Anterior cingulate cortex (tissue), 58 donors: ENCODE results near the gene DSEL.
A peak's percentile ranks its signal among the peaks of the same experiment; 100 is the strongest.

Experiments
- DNase-seq, 58 donors: peaks; one replicate each; lab custom pipeline; 2025; lab: John Stamatoyannopoulos, UW

Gene DSEL

DNA sequence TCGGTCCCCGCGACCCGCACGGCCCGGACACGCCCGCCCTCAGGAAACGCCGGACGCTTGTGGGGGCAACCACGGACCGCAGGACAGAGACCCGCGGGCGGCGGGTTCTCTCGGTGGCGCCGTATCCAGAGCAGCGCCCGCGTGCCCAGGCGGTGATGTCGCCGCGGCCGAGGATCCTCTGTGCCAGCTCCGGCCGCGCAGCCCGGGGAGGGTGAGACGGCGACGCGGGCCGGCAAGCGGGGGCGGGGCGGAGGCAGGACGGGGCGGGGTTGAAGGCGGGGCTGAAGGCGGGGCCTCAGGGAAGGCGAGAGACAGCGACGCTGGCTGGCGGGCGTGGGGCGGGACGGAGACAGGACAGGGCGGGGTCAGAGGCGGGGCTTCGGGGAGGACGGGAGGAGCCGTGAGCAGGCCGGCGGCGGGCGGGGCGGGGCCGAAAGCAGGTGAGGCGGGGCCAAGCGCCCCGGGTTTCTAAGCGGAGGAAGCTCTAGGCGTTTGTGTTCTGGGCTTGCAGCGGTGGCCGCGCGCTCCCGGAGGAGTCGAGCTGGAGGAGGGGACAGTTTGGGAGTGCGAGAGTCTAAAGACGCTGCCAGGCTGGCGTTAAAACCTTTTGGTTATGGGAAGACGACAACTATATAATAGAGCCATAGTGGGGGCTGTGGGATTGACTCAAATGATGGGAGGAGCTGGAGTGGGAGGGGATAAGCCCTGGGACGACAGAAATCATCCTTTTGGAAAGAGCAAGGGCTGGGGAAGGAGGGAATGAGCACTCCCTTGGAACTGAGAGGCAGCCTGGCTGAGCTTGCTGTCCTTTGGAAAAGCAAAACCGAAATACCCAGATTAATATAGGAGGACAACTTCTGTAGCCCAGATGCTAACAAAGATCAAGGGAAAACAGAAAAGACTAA lies at the start of gene DSEL:
DSEL (minus strand) TSS at position 182 of the 905 bp plus-strand sequence. CDS start 2,112 bp downstream, outside the sequence.
- DNase-seq: peak; percentile 77 to 100 (median 99)

DNA sequence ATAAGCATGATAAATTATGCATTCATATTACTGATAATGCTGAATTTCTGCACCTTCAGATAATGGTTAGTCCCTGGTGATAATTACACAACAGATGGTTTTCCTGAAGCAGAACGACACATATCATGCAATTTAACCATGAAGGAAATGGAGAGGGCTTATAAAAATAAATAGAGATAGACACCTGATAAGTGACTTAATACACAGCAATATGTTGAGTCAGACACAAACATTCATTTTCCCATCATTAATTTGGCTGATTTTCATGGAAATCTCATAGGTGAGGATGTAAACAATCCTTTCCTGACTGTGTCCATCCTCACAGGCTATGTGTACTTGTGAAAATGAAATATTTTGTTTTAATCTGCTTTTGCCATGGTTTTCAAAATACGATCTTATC lies 36.9 kb upstream of the DSEL start:
- DNase-seq: no peak

DNA sequence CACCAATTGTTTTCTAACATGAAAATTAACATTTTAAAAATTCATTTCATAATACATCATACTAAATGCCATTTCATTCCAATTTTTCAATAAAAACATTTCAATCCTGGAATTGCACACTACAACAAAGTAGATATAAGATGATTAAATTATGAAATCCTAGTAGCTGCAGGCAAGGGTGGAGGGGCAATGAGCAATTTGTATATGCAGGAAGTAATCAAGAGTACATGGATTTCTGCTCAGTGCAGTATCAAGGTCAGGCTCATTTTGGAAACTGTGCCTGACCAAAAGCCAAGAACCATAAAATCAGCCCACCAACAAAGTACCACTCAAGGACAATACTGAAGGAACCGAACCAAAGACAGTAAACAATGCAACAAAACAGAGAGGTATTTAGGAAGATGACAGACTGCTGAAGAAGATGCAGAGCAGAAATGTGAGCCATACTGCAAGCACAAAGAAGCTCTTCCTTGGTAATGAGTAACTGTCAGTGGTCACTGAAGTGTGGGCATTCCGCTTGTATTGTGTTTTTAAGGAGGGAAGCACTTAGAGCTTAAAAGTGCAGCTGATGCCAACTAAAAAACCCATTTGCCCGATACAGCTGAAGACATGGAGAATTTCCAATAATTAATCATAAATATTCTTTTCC lies 34.5 kb upstream of the DSEL start:
- no peak for DNase-seq

DNA sequence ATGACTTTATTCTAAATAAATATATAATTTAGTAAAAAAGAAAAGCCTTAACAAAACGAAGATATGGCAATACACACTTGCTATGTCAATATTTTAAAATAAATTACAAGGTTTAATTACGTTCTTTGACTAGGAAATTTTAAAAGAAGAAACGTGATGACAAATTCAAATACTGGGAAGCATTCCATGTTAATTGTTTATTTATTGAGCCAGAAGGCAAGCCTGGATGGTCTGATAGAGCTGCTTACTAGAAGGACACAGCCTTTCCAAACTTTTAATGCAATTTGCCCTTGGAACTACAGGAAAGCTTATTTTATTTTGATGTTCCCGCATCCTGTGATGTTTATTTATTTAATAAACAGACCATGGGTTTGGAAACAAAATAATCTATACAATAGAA lies 33.4 kb upstream of the DSEL start:
- DNase-seq: no peak

DNA sequence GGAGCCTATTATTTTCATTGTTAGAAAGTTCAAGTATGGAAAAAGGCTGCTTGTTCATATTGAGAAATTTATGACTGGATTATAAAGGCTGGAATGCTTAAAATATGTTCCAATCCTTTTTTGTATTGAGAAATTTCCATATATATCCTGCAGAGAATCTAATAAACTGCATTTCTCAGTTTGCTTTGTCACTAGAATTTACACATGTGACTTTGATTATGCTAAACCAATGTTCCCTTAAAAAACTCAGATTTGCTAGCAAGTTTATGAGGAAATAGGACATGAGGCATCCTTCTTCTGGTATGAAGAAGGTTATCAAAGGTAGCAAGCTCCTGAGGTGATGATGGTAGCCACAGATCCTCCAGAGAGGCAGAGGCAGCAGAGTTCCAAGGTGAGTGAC lies 29.2 kb upstream of the DSEL start:
- no peak for DNase-seq

DNA sequence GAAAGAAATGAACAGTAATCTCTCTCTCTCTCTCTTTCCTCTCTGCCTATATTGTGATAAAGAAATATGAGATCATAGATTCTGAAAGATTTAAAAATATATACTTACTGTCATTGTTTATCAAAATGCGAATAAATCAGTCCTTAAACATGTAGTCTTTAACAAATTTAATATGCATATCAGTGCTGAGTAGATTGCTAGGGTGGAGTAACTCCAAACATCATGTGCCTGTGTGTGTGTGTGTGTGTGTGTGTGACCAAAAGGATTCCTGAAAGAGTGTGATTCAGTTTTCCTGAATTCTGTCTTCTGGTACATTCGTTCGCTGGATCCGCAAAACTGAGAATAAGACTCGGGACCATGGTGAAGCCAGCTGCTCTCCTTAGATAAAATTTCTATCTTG lies 24.0 kb upstream of the DSEL start:
- DNase-seq: no peak

DNA sequence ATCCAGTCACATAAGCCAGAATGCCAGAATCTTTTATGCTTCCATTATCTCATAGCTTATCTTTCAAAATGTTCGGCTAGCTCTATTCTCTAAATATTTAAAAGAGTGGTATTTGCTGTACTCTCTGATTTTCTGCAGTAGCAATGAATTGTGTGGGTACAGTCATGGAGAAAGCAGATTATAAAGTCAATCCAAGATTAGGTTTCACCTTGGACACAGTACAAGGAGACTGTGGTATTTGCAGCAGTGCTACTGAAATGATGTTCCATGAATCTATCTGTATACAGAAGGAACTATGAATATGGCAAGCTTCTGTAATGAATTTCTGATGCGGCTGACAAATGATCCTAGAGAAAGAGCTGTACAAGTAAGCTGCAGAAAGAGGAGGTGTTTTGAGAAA lies 15.4 kb upstream of the DSEL start:
- DNase-seq: no peak

DNA sequence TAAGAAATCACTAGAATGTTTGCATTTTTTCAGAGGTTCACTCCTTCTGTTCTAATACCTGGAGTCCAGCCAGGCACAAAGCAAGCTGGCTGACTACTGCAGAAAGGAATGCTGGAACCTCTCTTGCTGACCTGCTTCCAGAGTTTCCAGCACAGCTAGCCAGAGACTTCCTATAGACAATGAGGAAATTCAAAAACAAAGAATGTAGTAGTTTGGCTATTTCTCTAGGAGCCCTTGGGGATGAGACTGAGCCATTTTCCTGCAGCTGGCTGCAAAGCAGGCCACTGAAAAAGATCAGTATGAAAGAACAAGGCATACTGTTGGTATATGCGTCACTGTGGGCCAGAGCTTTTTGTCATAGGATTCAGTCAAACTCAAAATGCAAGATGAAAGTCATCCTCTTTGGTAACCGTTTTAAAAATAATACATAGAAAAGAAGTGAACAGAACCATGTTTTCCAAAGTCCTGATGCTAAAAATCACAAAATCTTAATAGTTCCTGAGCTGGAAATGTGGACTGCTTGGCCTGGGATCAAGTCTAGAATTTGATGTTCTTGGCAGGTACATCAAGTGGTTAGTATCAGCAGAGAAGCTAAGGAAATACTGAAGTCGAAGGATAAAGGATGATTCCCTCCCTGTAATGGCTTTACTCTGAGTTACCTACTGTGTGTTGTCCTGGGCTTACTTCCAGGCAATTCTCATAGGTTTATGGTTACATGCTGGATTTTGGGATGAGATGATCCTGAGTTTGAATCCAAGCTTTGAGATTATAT lies 9.0 kb upstream of the DSEL start:
- peak in 21 of 58 donors; percentile 4 to 75 (median 24) for DNase-seq

DNA sequence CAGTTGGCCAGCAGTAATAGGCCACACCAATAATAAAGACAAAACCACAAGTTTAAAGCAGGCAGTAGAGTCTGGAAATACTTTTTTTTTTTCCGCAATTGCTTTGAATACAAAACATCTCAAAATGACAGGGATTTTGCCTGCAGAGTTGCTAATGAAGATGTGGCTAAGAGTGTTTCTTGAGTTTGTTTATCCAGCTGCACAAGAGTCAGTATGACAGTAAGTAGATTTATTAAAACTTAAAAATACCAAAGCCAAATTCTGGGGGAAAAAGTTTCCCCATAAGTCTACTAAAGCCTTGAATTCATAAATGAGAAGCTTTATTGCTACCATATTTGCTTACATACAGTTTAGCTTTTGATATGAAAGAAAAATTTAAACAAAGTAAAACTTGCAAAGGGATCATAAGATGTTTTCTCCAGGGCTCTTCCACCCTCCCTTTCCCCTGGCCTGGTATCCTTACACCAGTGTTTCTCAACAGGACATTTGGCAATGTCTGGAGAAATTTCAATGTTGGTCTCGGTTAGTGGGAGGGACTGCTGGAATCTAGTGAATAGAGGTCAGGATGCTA lies 3.9 kb upstream of the DSEL start:
- DNase-seq: no peak

DNA sequence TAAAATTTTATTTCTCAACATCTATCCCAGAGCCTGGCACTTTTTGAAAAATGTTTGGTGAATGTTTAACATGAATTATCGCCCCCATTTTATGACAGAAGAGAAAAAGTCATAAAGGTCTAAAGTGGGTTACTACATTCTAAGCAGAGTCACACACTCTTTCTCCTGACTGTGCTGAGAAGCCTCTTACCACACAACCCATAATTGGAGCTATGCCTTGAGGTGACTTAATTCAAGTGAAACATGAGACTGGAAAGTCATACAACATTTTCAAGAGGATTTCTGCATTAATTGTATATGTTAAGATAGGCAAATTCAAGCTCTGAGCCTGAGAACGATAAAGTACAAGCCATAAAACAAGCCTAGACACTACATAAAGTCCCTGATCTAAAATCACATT lies 3.1 kb upstream of the DSEL start:
- DNase-seq: no peak

DNA sequence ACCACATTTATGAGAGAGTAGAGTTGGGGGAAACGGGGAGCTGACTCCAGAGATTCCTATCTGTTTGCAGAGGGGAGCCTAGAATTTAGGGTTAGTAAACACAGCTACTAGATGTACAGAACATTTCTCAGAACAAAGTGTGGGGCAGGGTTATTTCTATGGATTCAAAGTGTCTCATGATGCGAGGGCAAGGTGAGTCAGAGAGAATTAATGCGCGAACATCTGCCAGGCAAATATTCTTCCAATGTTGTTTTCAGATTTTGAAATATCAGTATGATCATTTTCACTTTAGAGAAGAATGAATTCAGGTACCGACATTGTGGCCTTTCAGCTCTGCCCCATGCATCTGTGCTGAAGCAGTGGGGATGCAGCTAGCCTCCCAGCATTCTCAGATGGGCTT lies 2.0 kb upstream of the DSEL start:
- no peak for DNase-seq

DNA sequence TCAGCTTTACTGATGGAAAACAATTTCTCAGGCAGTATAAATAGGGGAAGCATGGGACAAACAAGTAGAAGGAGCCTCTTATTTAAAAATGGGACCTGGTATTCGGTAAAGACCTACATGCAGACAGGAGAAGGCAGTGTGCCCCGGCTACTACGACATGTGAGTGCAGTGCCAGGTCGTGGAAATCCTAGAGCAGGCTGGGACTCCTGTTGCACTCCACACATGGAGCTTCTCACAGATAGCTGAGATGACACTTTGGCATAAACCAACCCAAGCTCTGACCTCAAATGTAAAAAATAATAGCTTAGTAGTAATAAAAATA lies 885 bp upstream of the DSEL start:
- peak in 17 of 58 donors; percentile 3 to 72 (median 20) for DNase-seq

DNA sequence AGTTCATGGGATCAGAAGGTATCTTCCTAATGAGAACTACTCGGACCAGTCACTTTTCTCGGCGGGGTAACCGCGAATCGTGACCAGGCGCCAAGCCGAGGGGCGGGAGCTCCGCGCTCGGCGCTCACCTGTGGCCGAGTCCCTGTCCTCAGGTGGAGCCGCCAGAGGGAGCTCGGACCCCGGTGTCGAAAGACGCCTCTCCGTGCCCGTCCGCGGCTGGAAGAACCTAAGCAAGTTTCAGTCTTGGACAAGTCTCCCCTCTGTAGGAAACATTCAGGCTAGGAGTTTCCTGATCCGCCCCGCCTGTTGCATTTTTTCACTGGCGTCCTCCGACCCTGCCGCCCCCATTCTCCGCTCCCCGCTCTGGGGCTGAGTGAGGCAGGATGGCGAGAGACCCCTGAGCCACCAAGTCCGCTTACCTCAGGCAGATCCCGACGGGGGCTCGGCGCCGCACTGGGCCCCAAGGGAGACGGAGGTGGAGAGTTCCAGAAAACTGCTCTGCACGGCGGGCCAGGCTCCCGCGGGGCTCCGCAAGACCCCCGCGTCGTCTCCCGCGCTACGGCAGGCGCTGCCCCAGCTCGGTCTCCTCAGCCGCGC lies 480 bp downstream of the DSEL start:
- peak in 57 of 58 donors; percentile 35 to 88 (median 75) for DNase-seq

DNA sequence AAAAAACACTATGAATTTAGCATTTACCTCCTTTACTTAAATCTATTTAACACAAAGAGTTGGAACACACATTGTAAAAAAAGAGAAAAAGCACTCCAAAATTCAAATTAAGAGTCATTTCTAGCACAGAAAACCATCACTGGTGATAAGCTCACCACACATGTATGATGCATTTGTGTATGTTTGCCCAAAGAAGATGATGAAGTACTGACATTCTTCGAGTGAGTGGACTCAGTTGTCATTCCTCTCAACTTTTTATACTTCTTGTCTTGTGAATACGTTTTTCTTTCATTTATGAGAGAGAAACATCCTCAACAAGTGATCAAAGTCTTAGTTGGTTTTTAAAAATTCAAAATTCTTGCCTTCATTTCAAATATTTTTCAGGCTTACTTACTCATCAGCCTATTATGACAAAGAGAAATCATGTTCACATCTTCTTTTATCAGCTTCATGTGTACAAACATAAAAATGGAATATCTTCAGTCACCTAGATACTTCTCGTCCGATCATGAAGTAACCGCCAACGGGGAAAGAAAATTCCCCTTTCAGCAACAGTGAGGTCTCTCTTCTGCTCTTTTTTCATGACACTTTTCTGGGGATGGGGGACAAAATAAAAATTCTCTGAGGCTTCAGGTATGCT lies 1.5 kb downstream of the DSEL start:
- no peak for DNase-seq

DNA sequence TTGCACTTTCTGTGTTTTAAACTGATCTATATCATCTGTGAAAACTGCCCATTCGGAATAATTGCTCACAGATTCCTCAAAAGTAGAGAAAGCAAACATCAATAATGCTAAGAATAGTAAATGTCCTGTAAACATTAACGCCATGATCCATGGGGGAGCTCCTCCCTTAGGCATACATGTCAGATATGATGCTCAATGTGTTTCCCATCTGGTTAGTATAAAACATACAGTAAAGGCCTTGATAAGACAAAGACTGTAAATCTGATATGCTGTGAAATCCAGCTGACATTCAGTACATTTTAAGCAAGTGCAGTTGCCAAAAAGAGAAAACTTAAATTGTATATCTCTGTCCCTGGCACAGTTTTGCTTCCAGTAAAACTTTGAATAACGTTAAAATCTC lies 2.1 kb downstream of the DSEL start:
- no peak for DNase-seq

DNA sequence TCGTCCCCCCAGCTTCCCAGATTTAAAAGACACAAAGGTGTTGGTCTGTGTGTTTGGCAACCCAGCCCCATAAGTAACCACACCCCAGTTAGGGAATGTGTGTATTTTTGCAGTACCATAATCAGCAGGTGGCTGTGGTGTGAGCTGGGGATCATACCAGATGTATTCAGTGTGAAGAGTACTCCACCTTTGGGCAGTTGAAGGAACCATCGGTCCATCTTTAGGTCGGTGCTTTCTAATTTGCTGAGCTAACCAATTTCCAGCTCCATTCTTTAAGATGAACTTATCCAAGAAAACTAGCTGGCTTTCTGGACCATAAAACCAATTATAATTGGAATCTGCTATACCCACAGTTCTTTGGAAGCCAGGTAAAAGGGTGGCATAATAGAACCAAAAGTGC lies 3.2 kb downstream of the DSEL start:
- no peak for DNase-seq

DNA sequence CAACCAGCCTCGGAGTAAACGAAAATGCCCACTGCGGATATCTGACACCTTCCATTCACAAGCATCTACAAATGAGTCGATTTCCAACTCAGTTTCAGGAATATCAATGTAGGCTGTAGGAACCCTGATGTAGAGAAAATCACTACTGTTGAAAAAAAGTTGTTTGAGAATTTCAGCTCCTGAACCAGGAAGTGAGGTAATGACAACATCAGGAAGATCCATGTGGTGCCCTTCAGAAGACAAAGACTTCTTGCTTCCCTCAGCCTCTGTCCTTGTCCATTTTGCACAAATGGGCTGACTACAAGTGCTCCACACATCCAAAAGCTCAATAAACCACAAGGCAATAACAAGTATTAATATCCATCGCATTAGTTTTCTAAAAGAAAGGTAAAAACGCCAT lies 4.7 kb downstream of the DSEL start:
- DNase-seq: peak in 4 of 58 donors; percentile 10 to 52 (median 23)

DNA sequence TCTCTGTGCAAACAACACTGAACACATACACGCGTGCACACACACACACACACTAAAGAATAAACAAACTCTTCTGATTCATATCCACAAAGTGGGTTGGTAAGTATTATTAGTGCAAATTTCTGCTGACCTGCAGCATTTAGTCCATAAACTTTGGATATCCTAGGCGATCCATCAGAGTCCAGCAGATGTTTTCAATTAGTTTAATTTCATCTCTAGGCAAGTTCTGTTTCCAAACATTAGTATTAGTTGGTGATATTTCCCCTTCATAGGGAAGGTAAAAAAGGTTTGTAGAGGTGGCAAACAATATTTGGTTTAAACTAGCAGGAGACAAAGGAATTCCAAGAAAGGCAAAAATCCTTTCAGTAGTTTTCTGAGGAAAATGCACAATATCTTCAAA lies 5.7 kb downstream of the DSEL start:
- no peak for DNase-seq

DNA sequence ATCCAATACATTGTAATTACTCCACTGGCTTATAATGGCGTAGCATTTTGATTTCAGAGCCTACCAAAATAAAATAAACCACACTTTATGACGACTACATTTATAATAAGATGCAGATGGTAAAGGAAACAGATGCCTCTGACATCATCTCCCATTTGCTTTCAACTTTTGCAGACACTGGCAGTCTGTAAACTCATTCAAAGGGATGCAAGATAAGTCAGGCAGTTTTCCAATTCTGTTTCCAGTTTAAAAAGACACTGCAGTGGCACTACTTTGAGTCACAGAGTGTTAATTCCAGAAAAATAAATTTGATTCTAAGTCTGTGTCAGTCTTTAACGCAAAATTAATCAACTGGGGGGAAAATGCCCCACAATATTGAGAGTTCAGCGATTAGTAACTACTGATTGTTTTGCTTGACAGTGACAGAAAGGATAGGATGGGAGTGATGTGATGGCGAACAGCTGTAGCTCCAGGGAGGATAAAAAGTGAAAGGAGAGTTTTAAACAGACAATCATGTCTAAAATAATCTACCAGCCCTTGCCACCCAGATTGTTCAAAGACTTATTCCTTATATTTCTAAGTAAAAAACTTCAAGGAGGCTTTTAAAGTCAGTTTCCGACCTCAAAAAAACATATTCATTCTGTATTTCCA lies 6.7 kb downstream of the DSEL start:
- DNase-seq: peak in 2 of 58 donors; percentile 42 to 68
